Naive thymus-derived CD8-positive, alpha-beta T cell (primary cell): ENCODE results near the gene CUX1. TPM values are rescaled to one million over a fixed set of nuclear protein-coding genes. Genes with fewer than 3 reads are reported as not detected.
"Not testable (repeated sequence)": the region's sequence is repeated elsewhere in the genome, so short reads cannot be mapped to it uniquely, and the experiment has no call there.

Experiments
- ATAC-seq, 2 donors: fragments of 150-1000 bp; cut with Tn5 transposase in 1 of 2; sonication (Bioruptor Pico), chemical (Tn5 transposase) in 1 of 2; 1 replicate in 1 of 2; 2 replicates in 1 of 2; pipeline ENCODE4 v1.10.0; 2021; ENCODE audit warnings: mild to moderate bottlenecking in 2 of 2, moderate library complexity in 2 of 2
- POLR2A ChIA-PET: fragments of 350-600 bp; sonication (Branson Sonifier 250); formaldehyde crosslinking; loops from one replicate; lab custom pipeline; 2021; ENCODE audit warnings: antibody characterized with exemption; lab: Charles Lee
- DNase-seq, 10 donors: peaks; one replicate each; pipeline versions ENCODE4 v3.0.0 to v3.0.0-alpha.2; 2020 to 2022
- H3K27ac Mint-ChIP-seq, 10 donors: one replicate each; pipeline ENCODE4 v1.8.0; 2020 to 2022; ENCODE audit warnings: mild to moderate bottlenecking in 10 of 10, mixed read lengths in 10 of 10, moderate library complexity in 4 of 10, inconsistent platforms in 1 of 10
- H3K27me3 Mint-ChIP-seq, 5 donors: one replicate each; pipeline ENCODE4 v1.8.0; 2021 to 2022; ENCODE audit warnings: mixed read lengths in 5 of 5
- H3K36me3 Mint-ChIP-seq, 3 donors: one replicate each; pipeline ENCODE4 v1.8.0; 2020 to 2022; ENCODE audit warnings: mixed read lengths in 3 of 3, mild to moderate bottlenecking in 2 of 3, inconsistent platforms in 1 of 3
- H3K4me1 Mint-ChIP-seq, 4 donors: one replicate each; pipeline ENCODE4 v1.8.0; 2021 to 2022; ENCODE audit warnings: mixed read lengths in 4 of 4
- H3K4me3 Mint-ChIP-seq, 10 donors: one replicate each; pipeline ENCODE4 v1.8.0; 2020 to 2022; ENCODE audit warnings: mild to moderate bottlenecking in 10 of 10, mixed read lengths in 10 of 10, moderate library complexity in 6 of 10, inconsistent platforms in 1 of 10
- H3K9me3 Mint-ChIP-seq, 9 donors: one replicate each; pipeline ENCODE4 v1.8.0; 2020 to 2022; ENCODE audit warnings: mixed read lengths in 9 of 9, mild to moderate bottlenecking in 3 of 9, inconsistent platforms in 1 of 9, moderate library complexity in 1 of 9
- polyA plus RNA-seq, 3 donors: library from polyadenylated mRNA; unstranded; fragments of 300-500 nt; fragmentation: Illumina TruSeq; gene quantifications; one replicate each; pipeline ENCODE4 v1.2.3, GENCODE V29; 2021
- total RNA-seq, 8 experiments: library from RNA in 2 of 8; stranded (reverse) in 2 of 8; gene quantifications; one replicate each; pipeline ENCODE4 v1.2.3 and lab custom pipeline; 2021 to 2026

The CUX1 gene
- total and polyA plus RNA-seq, 5 experiments from 2014 or later = 10.3 to 66.2 (median 24.1) TPM

DNA sequence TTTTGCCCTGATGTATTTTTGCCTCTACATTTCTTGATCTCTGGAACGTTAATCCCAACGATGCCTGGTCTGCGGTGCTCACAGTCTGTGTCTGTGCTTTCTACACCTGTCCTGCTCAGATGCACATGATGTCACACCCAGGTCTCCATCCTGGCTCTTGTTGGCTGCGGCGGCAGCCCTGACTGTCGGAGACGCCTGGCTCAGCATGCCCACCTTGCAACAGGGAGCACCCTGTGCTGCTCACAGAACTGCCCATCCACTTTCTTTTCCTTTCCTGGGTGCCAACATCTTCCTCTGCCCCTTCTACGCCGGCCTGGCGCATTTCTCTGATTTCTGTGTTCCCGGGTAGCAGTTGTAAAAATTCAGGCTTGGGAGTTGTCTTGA is 106.2 kb downstream of the CUX1 start:
- POLR2A ChIA-PET = no interaction called here
- H3K27ac Mint-ChIP-seq = peak overlapping the region in 1 of 10 donors; percentile 49
- no peaks in the 10 kb centered on the region for H3K27me3 Mint-ChIP-seq
- ATAC-seq (no peak), DNase-seq (no peak)
- peaks cover 6 to 26% (median 21%) of the 10 kb centered on the region in 4 donors for H3K4me1 Mint-ChIP-seq
- peaks cover 0 to 20% (median 9%) of the 10 kb centered on the region in 3 donors for H3K36me3 Mint-ChIP-seq
- H3K9me3 Mint-ChIP-seq = no peaks in the 10 kb centered on the region
- no peak overlapping the region for H3K4me3 Mint-ChIP-seq

GRCh38 chr7:101924171-101924570 is 106.7 kb downstream of the CUX1 start:
- H3K27ac Mint-ChIP-seq = peak overlapping the region in 3 of 10 donors; percentile 15 to 49 (median 41)
- H3K4me3 Mint-ChIP-seq = no peak overlapping the region
- POLR2A ChIA-PET = no interaction called here
- ATAC-seq = no peak
- DNase-seq = no peak
- H3K27me3 Mint-ChIP-seq = no peaks in the 10 kb centered on the region
- H3K9me3 Mint-ChIP-seq = no peaks in the 10 kb centered on the region
- peaks cover 6 to 26% (median 20%) of the 10 kb centered on the region in 4 donors for H3K4me1 Mint-ChIP-seq
- peaks cover 0 to 14% (median 5%) of the 10 kb centered on the region in 3 donors for H3K36me3 Mint-ChIP-seq

DNA sequence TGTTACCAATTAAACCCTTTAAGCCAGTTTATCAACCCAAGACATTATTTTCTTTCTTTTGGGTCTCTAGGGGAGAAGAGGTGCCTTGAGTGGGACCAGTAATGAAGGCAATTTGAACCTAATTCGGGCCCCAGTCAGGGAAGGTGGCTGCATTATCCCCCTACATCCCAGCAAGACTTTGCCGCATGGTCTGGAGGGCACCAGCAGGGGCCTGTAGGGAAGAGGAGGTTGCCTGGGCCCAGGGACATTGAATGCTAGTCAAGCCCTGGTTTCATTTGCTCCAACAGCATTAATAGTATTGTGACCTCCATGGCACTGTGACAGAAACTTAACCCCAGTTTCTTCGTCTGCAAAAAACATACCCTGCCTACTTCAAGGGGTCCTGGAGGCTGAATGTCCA is 108.8 kb downstream of the CUX1 start:
- Mint-ChIP-seq H3K9me3 (no peaks in the 10 kb centered on the region), H3K27me3 (no peaks in the 10 kb centered on the region), H3K4me1 (peaks cover 9 to 31% (median 22%) of the 10 kb centered on the region in 4 donors), H3K4me3 (no peak overlapping the region), H3K27ac (peak overlapping the region in 1 of 10 donors; percentile 78), H3K36me3 (peaks cover 0 to 8% (median 0%) of the 10 kb centered on the region in 3 donors)
- DNase-seq = no peak
- ATAC-seq = no peak
- POLR2A ChIA-PET = no interaction called here

DNA sequence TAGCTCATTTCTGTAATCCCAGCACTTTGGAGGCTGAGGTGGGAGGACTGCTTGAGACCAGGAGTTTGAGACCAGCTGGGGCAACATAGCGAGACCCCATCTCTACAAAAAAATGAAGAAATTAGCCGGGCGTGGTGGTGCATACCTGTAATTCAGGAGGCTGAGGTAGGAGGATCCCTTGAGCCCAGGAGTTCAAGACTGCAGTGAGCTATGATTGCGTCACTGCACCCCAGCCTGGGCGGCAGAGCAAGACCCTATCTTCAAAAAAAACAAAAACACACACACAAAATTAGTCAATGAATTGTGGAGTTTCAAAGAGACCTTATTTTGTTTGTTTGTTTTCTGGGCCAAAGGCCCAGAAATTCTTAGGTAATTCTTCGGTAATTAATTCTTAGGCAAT is 110.0 kb downstream of the CUX1 start:
- H3K4me1 Mint-ChIP-seq = peaks cover 8 to 37% (median 20%) of the 10 kb centered on the region in 4 donors
- H3K27ac Mint-ChIP-seq = no peak overlapping the region
- DNase-seq (no peak), ATAC-seq (no peak)
- H3K9me3 Mint-ChIP-seq = no peaks in the 10 kb centered on the region
- H3K27me3 Mint-ChIP-seq = no peaks in the 10 kb centered on the region
- POLR2A ChIA-PET = no interaction called here
- peaks cover 0 to 12% (median 0%) of the 10 kb centered on the region in 3 donors for H3K36me3 Mint-ChIP-seq
- H3K4me3 Mint-ChIP-seq = no peak overlapping the region

GRCh38 chr7:101927802-101928201 is 110.4 kb downstream of the CUX1 start:
- POLR2A ChIA-PET = no interaction called here
- Mint-ChIP-seq H3K36me3 (peaks cover 0 to 12% (median 2%) of the 10 kb centered on the region in 3 donors), H3K27me3 (no peaks in the 10 kb centered on the region), H3K9me3 (no peaks in the 10 kb centered on the region), H3K27ac (no peak overlapping the region), H3K4me3 (no peak overlapping the region), H3K4me1 (peaks cover 10 to 37% (median 18%) of the 10 kb centered on the region in 4 donors)
- no peak for ATAC-seq
- DNase-seq = no peak

DNA sequence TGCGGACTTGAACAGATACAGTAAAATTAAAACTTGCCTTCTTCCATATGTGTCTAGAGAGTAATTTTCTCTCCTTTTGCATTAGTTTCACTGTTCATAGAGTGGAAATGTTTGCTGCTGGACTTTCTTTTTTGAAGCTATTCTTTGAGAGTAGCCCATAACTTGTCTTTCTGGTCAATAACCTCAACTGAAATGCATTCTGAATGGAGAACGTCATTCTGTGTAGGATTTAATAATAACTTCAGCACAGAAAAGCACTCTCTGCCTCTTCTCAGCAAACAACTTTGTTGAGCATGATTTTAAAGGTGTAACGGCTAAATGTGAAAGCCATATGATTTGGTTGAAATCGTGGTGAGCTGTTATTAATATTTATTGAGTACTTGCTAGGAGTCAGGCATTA is 111.8 kb downstream of the CUX1 start:
- DNase-seq = no peak
- POLR2A ChIA-PET = interaction anchor here (0.6 kb wide), 1 partner anchor 9 kb away, joined by 3 read pairs; no protein-coding TSS in a partner anchor
- ATAC-seq = no peak

DNA sequence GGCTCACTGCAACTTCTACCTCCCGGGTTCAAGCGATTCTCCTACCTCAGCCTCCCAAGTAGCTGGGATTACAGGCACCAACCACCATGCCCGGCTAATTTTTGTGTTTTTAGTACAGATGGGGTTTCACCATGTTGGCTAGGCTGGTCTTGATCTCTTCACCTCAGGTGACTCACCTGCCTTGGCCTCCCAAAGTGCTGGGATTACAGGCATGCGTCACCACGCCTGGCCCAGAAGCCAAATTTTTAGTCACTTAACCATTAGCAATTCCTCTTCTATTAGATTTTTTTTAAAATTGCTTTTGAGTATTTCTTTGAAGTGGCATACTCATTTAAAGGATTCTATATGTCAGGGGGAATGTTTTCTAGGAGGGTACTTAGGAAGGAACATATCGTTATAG is 112.5 kb downstream of the CUX1 start:
- H3K9me3 Mint-ChIP-seq, DNase-seq, H3K36me3 Mint-ChIP-seq, ATAC-seq, H3K27ac Mint-ChIP-seq, H3K4me3 Mint-ChIP-seq, H3K27me3 Mint-ChIP-seq, POLR2A ChIA-PET: not testable (repeated sequence)
- H3K4me1 Mint-ChIP-seq = peaks cover 6 to 26% (median 19%) of the 10 kb centered on the region in 4 donors

More for the DNA sequence above, 111.8 kb downstream of the CUX1 start:
- H3K36me3 Mint-ChIP-seq = peaks cover 0 to 8% (median 3%) of the 10 kb centered on the region in 3 donors
- no peak overlapping the region for H3K4me3 Mint-ChIP-seq
- no peaks in the 10 kb centered on the region for H3K27me3 Mint-ChIP-seq
- H3K4me1 Mint-ChIP-seq = peaks cover 6 to 26% (median 16%) of the 10 kb centered on the region in 4 donors
- no peak overlapping the region for H3K27ac Mint-ChIP-seq
- H3K9me3 Mint-ChIP-seq = no peaks in the 10 kb centered on the region

GRCh38 chr7:101932083-101932482 is 114.7 kb downstream of the CUX1 start:
- H3K4me3 Mint-ChIP-seq = no peak overlapping the region
- no peaks in the 10 kb centered on the region for H3K27me3 Mint-ChIP-seq
- H3K4me1 Mint-ChIP-seq = peaks cover 7 to 29% (median 20%) of the 10 kb centered on the region in 4 donors
- ATAC-seq (no peak), DNase-seq (no peak)
- POLR2A ChIA-PET = no interaction called here
- H3K9me3 Mint-ChIP-seq = no peaks in the 10 kb centered on the region
- peaks cover 0 to 8% (median 3%) of the 10 kb centered on the region in 3 donors for H3K36me3 Mint-ChIP-seq
- no peak overlapping the region for H3K27ac Mint-ChIP-seq

DNA sequence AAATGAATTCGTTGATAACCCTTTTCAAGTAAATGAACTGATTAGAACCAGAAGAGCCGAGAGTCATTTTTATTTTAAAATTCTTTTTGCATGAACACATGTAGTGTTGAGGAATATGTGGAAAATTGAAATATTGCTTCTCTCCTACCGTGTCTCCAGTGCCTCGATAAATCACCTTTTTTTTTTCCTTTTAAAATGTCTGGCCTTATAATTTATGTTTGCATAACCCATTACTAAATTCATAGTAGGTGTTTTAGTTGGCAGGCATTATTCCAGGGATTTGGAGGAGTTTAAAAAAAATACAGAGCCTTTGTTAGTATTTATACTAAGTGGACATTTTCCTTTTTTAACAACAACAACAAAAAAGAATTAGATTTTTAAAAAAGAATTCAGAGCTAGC is 115.6 kb downstream of the CUX1 start:
- Mint-ChIP-seq H3K36me3 (peaks cover 0 to 5% (median 3%) of the 10 kb centered on the region in 3 donors), H3K4me3 (no peak overlapping the region), H3K27ac (no peak overlapping the region), H3K9me3 (no peaks in the 10 kb centered on the region), H3K27me3 (no peaks in the 10 kb centered on the region), H3K4me1 (peaks cover 7 to 28% (median 21%) of the 10 kb centered on the region in 4 donors)
- DNase-seq (no peak), ATAC-seq (no peak)
- POLR2A ChIA-PET = interaction anchor here (0.7 kb wide), 1 partner anchor 1979 kb away, joined by 3 read pairs; no protein-coding TSS in a partner anchor

DNA sequence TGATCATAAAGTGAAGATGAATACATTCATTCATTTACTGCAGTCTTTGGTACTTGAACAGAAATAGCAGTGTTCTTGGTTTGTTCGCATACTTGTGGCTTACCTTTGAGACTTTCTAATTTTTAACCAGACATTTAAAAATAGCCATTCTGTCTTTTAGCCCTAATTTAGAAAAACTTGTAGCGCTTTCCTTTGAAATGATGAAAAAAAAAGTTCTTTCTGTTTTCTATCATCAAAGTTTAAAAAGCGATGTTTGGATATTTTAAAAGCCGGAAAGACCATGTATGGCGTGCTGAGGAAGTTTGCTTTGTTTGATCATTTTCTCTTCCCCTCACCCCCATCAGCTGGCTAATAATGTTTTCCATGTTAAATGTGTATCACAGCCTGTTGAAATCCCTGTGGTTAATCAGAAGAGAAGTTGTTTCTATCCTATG is 116.3 kb downstream of the CUX1 start:
- Mint-ChIP-seq H3K27ac (no peak overlapping the region), H3K9me3 (no peaks in the 10 kb centered on the region), H3K4me3 (peak overlapping the region in 1 of 10 donors; percentile 24), H3K36me3 (peaks cover 0 to 5% (median 3%) of the 10 kb centered on the region in 3 donors), H3K27me3 (no peaks in the 10 kb centered on the region), H3K4me1 (peaks cover 7 to 28% (median 22%) of the 10 kb centered on the region in 4 donors)
- POLR2A ChIA-PET = interaction anchor here (0.7 kb wide), 1 partner anchor 1980 kb away, joined by 3 read pairs; no protein-coding TSS in a partner anchor
- DNase-seq = no peak
- no peak for ATAC-seq

- DNase-seq (no peak), ATAC-seq (no peak)
- H3K27ac Mint-ChIP-seq = peak overlapping the region in 1 of 10 donors; percentile 62
- H3K36me3 Mint-ChIP-seq = peaks cover 0 to 5% (median 3%) of the 10 kb centered on the region in 3 donors
- no peaks in the 10 kb centered on the region for H3K27me3 Mint-ChIP-seq
- no peaks in the 10 kb centered on the region for H3K9me3 Mint-ChIP-seq
- peaks cover 7 to 31% (median 24%) of the 10 kb centered on the region in 4 donors for H3K4me1 Mint-ChIP-seq
- POLR2A ChIA-PET = no interaction called here
- no peak overlapping the region for H3K4me3 Mint-ChIP-seq
These were observed 117.2 kb downstream of the CUX1 start for GRCh38 chr7:101934618-101935017.

- H3K36me3 Mint-ChIP-seq = peaks cover 0 to 5% (median 3%) of the 10 kb centered on the region in 3 donors
- H3K27me3 Mint-ChIP-seq = no peaks in the 10 kb centered on the region
- H3K4me3 Mint-ChIP-seq = no peak overlapping the region
- DNase-seq (no peak), ATAC-seq (no peak)
- peaks cover 7 to 28% (median 19%) of the 10 kb centered on the region in 4 donors for H3K4me1 Mint-ChIP-seq
- peak overlapping the region in 2 of 10 donors; percentile 63 to 80 for H3K27ac Mint-ChIP-seq
- POLR2A ChIA-PET = no interaction called here
- no peaks in the 10 kb centered on the region for H3K9me3 Mint-ChIP-seq
These were observed 118.2 kb downstream of the CUX1 start for GRCh38 chr7:101935521-101936141.

DNA sequence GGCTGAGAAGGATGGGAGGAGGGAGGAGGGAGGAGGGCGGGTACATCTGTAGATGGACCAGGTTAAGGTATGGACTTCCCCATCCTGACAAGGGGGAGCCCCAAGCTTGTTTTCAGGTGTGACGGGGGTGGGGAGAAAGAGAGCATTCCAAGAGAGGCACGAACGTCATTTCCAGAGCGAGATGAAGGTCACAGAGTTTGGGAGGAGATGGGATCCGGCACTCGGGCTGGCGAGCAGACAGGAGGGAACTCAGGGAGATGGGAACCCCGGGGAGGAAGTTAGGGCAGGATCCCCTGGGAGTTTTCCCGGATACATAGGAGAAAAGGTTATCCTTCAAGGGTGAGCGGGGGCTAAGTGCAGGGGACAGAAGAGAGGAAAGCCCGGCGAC is 118.8 kb downstream of the CUX1 start:
- DNase-seq (no peak), ATAC-seq (no peak)
- no peaks in the 10 kb centered on the region for H3K9me3 Mint-ChIP-seq
- POLR2A ChIA-PET = no interaction called here
- no peaks in the 10 kb centered on the region for H3K27me3 Mint-ChIP-seq
- H3K4me3 Mint-ChIP-seq = no peak overlapping the region
- H3K36me3 Mint-ChIP-seq = peaks cover 0 to 5% (median 3%) of the 10 kb centered on the region in 3 donors
- H3K4me1 Mint-ChIP-seq = peaks cover 7 to 28% (median 20%) of the 10 kb centered on the region in 4 donors
- H3K27ac Mint-ChIP-seq = peak overlapping the region in 2 of 10 donors; percentile 53 to 66
